Measurements from ENCODE around the gene SLC9A4. TPM values are rescaled to one million over a fixed set of nuclear protein-coding genes. Genes with fewer than 3 reads are reported as not detected.

Gene SLC9A4
- total and polyA plus RNA-seq, 2 of the 4 experiments (the other 2 are of a cell fraction): not detected

GRCh38 chr2:102581911-102582310 is 108.9 kb downstream of the SLC9A4 start:
- intact Hi-C loops (cut with micrococcal nuclease) (no loop called here), dilution Hi-C loops (cut with HindIII; ENCODE audit: low sequenced_read_pairs, unreplicated experiment) (no loop called here), in situ Hi-C loops (cut with MboI; ENCODE audit: low sequenced_read_pairs) (no loop called here)
- H3K9ac ChIP-seq (ENCODE audit: low read depth, low read length): no peak overlapping the region
- no peak overlapping the region for H2BK20ac ChIP-seq (ENCODE audit: low read depth, low read length)
- no peak overlapping the region for H2BK120ac ChIP-seq (ENCODE audit: low read depth, low read length)
- H2BK5ac ChIP-seq (ENCODE audit: low read depth, low read length, poor library complexity, severe bottlenecking): no peak overlapping the region
- H4K5ac ChIP-seq (ENCODE audit: low read depth, low read length): no peak overlapping the region
- H3K4me1 ChIP-seq (ENCODE audit: control insufficient read depth, insufficient read depth, low read length): no peaks in the 10 kb centered on the region
- BruUV-seq (replicated peaks): no TSS peak
- ChIA-PET CTCF (no interaction called here), POLR2A (ENCODE audit: unreplicated experiment) (no interaction called here)
- no peak overlapping the region for H3K4ac ChIP-seq (ENCODE audit: low read depth, low read length)
- H3K79me1 ChIP-seq (ENCODE audit: low read depth in 1 of 2, low read length in 2 of 2): no peaks in the 10 kb centered on the region
- no peak overlapping the region for H3K23ac ChIP-seq (ENCODE audit: low read depth, low read length)
- no peak overlapping the region for H3K18ac ChIP-seq (ENCODE audit: low read depth, low read length)
- H3K36me3 ChIP-seq (ENCODE audit: control insufficient read depth, insufficient read depth, low read length): no peaks in the 10 kb centered on the region
- no peak overlapping the region for H4K8ac ChIP-seq (ENCODE audit: low read depth in 2 of 2, low read length in 2 of 2)
- no peak overlapping the region for H4K91ac ChIP-seq (ENCODE audit: insufficient read depth, low read depth, low read length)
- no peak for DNase-seq
- H3K56ac ChIP-seq (ENCODE audit: extremely low read depth, insufficient read depth, low read length): no peak overlapping the region
- no peak overlapping the region for H2AK5ac ChIP-seq (ENCODE audit: low read depth, low read length)
- no peak overlapping the region for H3K14ac ChIP-seq (replicated peaks; ENCODE audit: low read depth, low read length)
- H4K20me1 ChIP-seq (ENCODE audit: insufficient read depth, low read length): no peaks in the 10 kb centered on the region
- ATAC-seq (ENCODE audit: low read depth): no peak
- no peaks in the 10 kb centered on the region; the same call in 1 of the 2 replicates for H3K27me3 ChIP-seq (ENCODE audit: control insufficient read depth, insufficient read depth, low read length)
- H3K4me3 ChIP-seq (ENCODE audit: insufficient read depth, low read depth, low read length): no peak overlapping the region
- no peak overlapping the region for H2BK15ac ChIP-seq (ENCODE audit: low read depth, low read length)
- no peak overlapping the region for H3K27ac ChIP-seq (ENCODE audit: insufficient read depth, low read length)
- no peak overlapping the region for H2AK9ac ChIP-seq (replicated peaks; ENCODE audit: low read depth, low read length, poor library complexity)
- H3K4me2 ChIP-seq (ENCODE audit: low read depth, low read length): no peak overlapping the region; the same call in 1 of the 2 replicates
- H3K9me1 ChIP-seq (ENCODE audit: insufficient read depth, low read length): no peaks in the 10 kb centered on the region
- no peak for TF ChIP-seq CEBPB (IDR thresholded peaks at IDR 0.05; ENCODE audit: low read depth, low read length)
- TF ChIP-seq BHLHE40 (IDR thresholded peaks at IDR 0.05; ENCODE audit: low read depth, low read length): no peak
- TF ChIP-seq CTCF (conservative IDR thresholded peaks at IDR 0.05; ENCODE audit: low read depth, low read length): no peak
- no peak for TF ChIP-seq MXI1 (IDR thresholded peaks at IDR 0.05; ENCODE audit: borderline replicate concordance, low read depth, low read length)
- no peak for TF ChIP-seq MAFK (IDR thresholded peaks at IDR 0.05; ENCODE audit: low read depth, low read length)
- TF ChIP-seq CHD1 (IDR thresholded peaks at IDR 0.05; ENCODE audit: low read depth, low read length): no peak
- TF ChIP-seq RFX5 (IDR thresholded peaks at IDR 0.05; ENCODE audit: low read depth, low read length): no peak
- no peak for TF ChIP-seq FOS (IDR thresholded peaks at IDR 0.05; ENCODE audit: low read depth, low read length)
- no peak for TF ChIP-seq ELK1 (IDR thresholded peaks at IDR 0.05; ENCODE audit: borderline replicate concordance, low read depth, low read length)
- no peak for TF ChIP-seq MAZ (IDR thresholded peaks at IDR 0.05; ENCODE audit: borderline replicate concordance, low read depth, low read length)
- TF ChIP-seq USF2 (IDR thresholded peaks at IDR 0.05; ENCODE audit: low read depth, low read length): no peak
- no peak overlapping the region for H2AFZ ChIP-seq (replicated peaks; ENCODE audit: low read length, poor library complexity)
- no peaks in the 10 kb centered on the region for H3K9me3 ChIP-seq (ENCODE audit: control insufficient read depth, insufficient read depth, low read length)
